ENCODE results near the gene KCNK5. TPM values are rescaled to one million over a fixed set of nuclear protein-coding genes. Genes with fewer than 3 reads are reported as not detected.

Gene KCNK5
- total and polyA plus RNA-seq, 7 experiments from 2014 or later = 0.20 to 9.6 (median 0.29) TPM; not detected in 3

GRCh38 chr6:39197922-39198500 is 31.3 kb downstream of the KCNK5 start:
- H3K9me3 ChIP-seq (ENCODE audit: control insufficient read depth in 2 of 3, low read length in 3 of 3) = no peaks in the 10 kb centered on the region
- H3K27ac Mint-ChIP-seq = no peak overlapping the region
- no peak overlapping the region for H3K4me3 Mint-ChIP-seq
- no peaks in the 10 kb centered on the region for H3K27me3 ChIP-seq (ENCODE audit: control insufficient read depth in 2 of 2, insufficient read depth in 2 of 2, low read length in 2 of 2)
- no peaks in the 10 kb centered on the region for H3K4me1 ChIP-seq (ENCODE audit: control insufficient read depth in 2 of 2, insufficient read depth in 2 of 2, low read length in 2 of 2)
- H3K27ac ChIP-seq (ENCODE audit: low read depth, low read length) = no peak overlapping the region
- intact Hi-C loops (cut with micrococcal nuclease) = no loop called here
- H3K36me3 ChIP-seq (ENCODE audit: control insufficient read depth in 2 of 3, insufficient read depth in 3 of 3, low read length in 3 of 3) = no peaks in the 10 kb centered on the region
- no peak overlapping the region for H3K4me3 ChIP-seq (ENCODE audit: low read length)
- peaks cover 0 to 5% (median 0%) of the 10 kb centered on the region in 5 donors for H3K36me3 Mint-ChIP-seq
- DNase-seq (no peak), ATAC-seq (no peak)
- no peaks in the 10 kb centered on the region for H3K27me3 Mint-ChIP-seq
- ChIA-PET CTCF (no interaction called here), POLR2A (no interaction called here)
- peaks cover 0 to 19% (median 0%) of the 10 kb centered on the region in 7 donors for H3K4me1 Mint-ChIP-seq
- H3K9me3 Mint-ChIP-seq = peaks cover 0 to 3% (median 0%) of the 10 kb centered on the region in 11 donors

- H3K27me3 ChIP-seq (ENCODE audit: control insufficient read depth in 2 of 2, insufficient read depth in 2 of 2, low read length in 2 of 2) = no peaks in the 10 kb centered on the region
- CTCF ChIA-PET = no interaction called here
- POLR2A ChIA-PET = no interaction called here
- no peaks in the 10 kb centered on the region for H3K4me1 ChIP-seq (ENCODE audit: control insufficient read depth in 2 of 2, insufficient read depth in 2 of 2, low read length in 2 of 2)
- intact Hi-C loops (cut with micrococcal nuclease) = no loop called here
- H3K27ac Mint-ChIP-seq = no peak overlapping the region
- no peaks in the 10 kb centered on the region for H3K36me3 ChIP-seq (ENCODE audit: control insufficient read depth in 2 of 3, insufficient read depth in 3 of 3, low read length in 3 of 3)
- H3K9me3 Mint-ChIP-seq = peaks cover 0 to 3% (median 0%) of the 10 kb centered on the region in 11 donors
- no peak for ATAC-seq
- no peak for DNase-seq
- H3K4me3 Mint-ChIP-seq = no peak overlapping the region
- no peak overlapping the region for H3K4me3 ChIP-seq (ENCODE audit: low read length)
- no peaks in the 10 kb centered on the region for H3K27me3 Mint-ChIP-seq
- peaks cover 0 to 17% (median 0%) of the 10 kb centered on the region in 7 donors for H3K4me1 Mint-ChIP-seq
- H3K27ac ChIP-seq (ENCODE audit: low read depth, low read length) = no peak overlapping the region
- peaks cover 0 to 7% (median 0%) of the 10 kb centered on the region in 5 donors for H3K36me3 Mint-ChIP-seq
- no peaks in the 10 kb centered on the region for H3K9me3 ChIP-seq (ENCODE audit: control insufficient read depth in 2 of 3, low read length in 3 of 3)
Measured at GRCh38 chr6:39197521-39197920, 31.8 kb downstream of the KCNK5 start.

- Mint-ChIP-seq H3K9me3 (peaks cover 0 to 3% (median 0%) of the 10 kb centered on the region in 11 donors), H3K4me1 (peaks cover 0 to 17% (median 0%) of the 10 kb centered on the region in 7 donors), H3K27ac (peak overlapping the region in 1 of 9 donors; percentile 68), H3K4me3 (no peak overlapping the region), H3K36me3 (peaks cover 0 to 7% (median 0%) of the 10 kb centered on the region in 5 donors), H3K27me3 (no peaks in the 10 kb centered on the region)
- no peaks in the 10 kb centered on the region for H3K4me1 ChIP-seq (ENCODE audit: control insufficient read depth in 2 of 2, insufficient read depth in 2 of 2, low read length in 2 of 2)
- no peaks in the 10 kb centered on the region for H3K9me3 ChIP-seq (ENCODE audit: control insufficient read depth in 2 of 3, low read length in 3 of 3)
- ATAC-seq (no peak), DNase-seq (no peak)
- ChIA-PET POLR2A (no interaction called here), CTCF (no interaction called here)
- H3K4me3 ChIP-seq (ENCODE audit: low read length) = no peak overlapping the region
- intact Hi-C loops (cut with micrococcal nuclease) = no loop called here
- no peaks in the 10 kb centered on the region for H3K27me3 ChIP-seq (ENCODE audit: control insufficient read depth in 2 of 2, insufficient read depth in 2 of 2, low read length in 2 of 2)
- no peaks in the 10 kb centered on the region for H3K36me3 ChIP-seq (ENCODE audit: control insufficient read depth in 2 of 3, insufficient read depth in 3 of 3, low read length in 3 of 3)
- no peak overlapping the region for H3K27ac ChIP-seq (ENCODE audit: low read depth, low read length)
Measured at GRCh38 chr6:39196673-39197091, 32.6 kb downstream of the KCNK5 start.

- Histone ChIP-seq H3K27ac (ENCODE audit: low read depth, low read length) (no peak overlapping the region), H3K4me1 (ENCODE audit: control insufficient read depth in 2 of 2, insufficient read depth in 2 of 2, low read length in 2 of 2) (no peaks in the 10 kb centered on the region), H3K36me3 (ENCODE audit: control insufficient read depth in 2 of 3, insufficient read depth in 3 of 3, low read length in 3 of 3) (no peaks in the 10 kb centered on the region), H3K9me3 (ENCODE audit: control insufficient read depth in 2 of 3, low read length in 3 of 3) (no peaks in the 10 kb centered on the region), H3K27me3 (ENCODE audit: control insufficient read depth in 2 of 2, insufficient read depth in 2 of 2, low read length in 2 of 2) (no peaks in the 10 kb centered on the region), H3K4me3 (ENCODE audit: low read length) (no peak overlapping the region)
- ATAC-seq (no peak), DNase-seq (no peak)
- H3K27ac Mint-ChIP-seq = no peak overlapping the region
- ChIA-PET CTCF (no interaction called here), POLR2A (no interaction called here)
- intact Hi-C loops (cut with micrococcal nuclease) = no loop called here
- no peaks in the 10 kb centered on the region for H3K27me3 Mint-ChIP-seq
- H3K36me3 Mint-ChIP-seq = peaks cover 0 to 10% (median 0%) of the 10 kb centered on the region in 5 donors
- peaks cover 0 to 17% (median 0%) of the 10 kb centered on the region in 7 donors for H3K4me1 Mint-ChIP-seq
- no peak overlapping the region for H3K4me3 Mint-ChIP-seq
- peaks cover 0 to 3% (median 0%) of the 10 kb centered on the region in 11 donors for H3K9me3 Mint-ChIP-seq
Measured at GRCh38 chr6:39195792-39196385, 33.4 kb downstream of the KCNK5 start.

GRCh38 chr6:39194466-39194865 is 34.8 kb downstream of the KCNK5 start:
- Histone ChIP-seq H3K9me3 (ENCODE audit: control insufficient read depth in 2 of 3, low read length in 3 of 3) (no peaks in the 10 kb centered on the region), H3K27me3 (ENCODE audit: control insufficient read depth in 2 of 2, insufficient read depth in 2 of 2, low read length in 2 of 2) (no peaks in the 10 kb centered on the region), H3K4me1 (ENCODE audit: control insufficient read depth in 2 of 2, insufficient read depth in 2 of 2, low read length in 2 of 2) (no peaks in the 10 kb centered on the region), H3K36me3 (ENCODE audit: control insufficient read depth in 2 of 3, insufficient read depth in 3 of 3, low read length in 3 of 3) (no peaks in the 10 kb centered on the region), H3K27ac (ENCODE audit: low read depth, low read length) (no peak overlapping the region), H3K4me3 (ENCODE audit: low read length) (no peak overlapping the region)
- CTCF ChIA-PET = no interaction called here
- DNase-seq (no peak), ATAC-seq (no peak)
- intact Hi-C loops (cut with micrococcal nuclease) = no loop called here
- peaks cover 0 to 10% (median 0%) of the 10 kb centered on the region in 5 donors for H3K36me3 Mint-ChIP-seq
- H3K9me3 Mint-ChIP-seq = peaks cover 0 to 3% (median 0%) of the 10 kb centered on the region in 11 donors
- no peaks in the 10 kb centered on the region for H3K27me3 Mint-ChIP-seq
- peaks cover 0 to 23% (median 0%) of the 10 kb centered on the region in 7 donors for H3K4me1 Mint-ChIP-seq
- no peak overlapping the region for H3K27ac Mint-ChIP-seq
- H3K4me3 Mint-ChIP-seq = no peak overlapping the region
- POLR2A ChIA-PET = no interaction called here

- ChIA-PET CTCF (no interaction called here), POLR2A (no interaction called here)
- Mint-ChIP-seq H3K27me3 (no peaks in the 10 kb centered on the region), H3K9me3 (peaks cover 0 to 3% (median 0%) of the 10 kb centered on the region in 11 donors), H3K27ac (no peak overlapping the region), H3K36me3 (peaks cover 0 to 14% (median 0%) of the 10 kb centered on the region in 5 donors), H3K4me3 (no peak overlapping the region), H3K4me1 (peaks cover 4 to 31% (median 7%) of the 10 kb centered on the region in 7 donors)
- Histone ChIP-seq H3K9me3 (ENCODE audit: control insufficient read depth in 2 of 3, low read length in 3 of 3) (no peaks in the 10 kb centered on the region), H3K4me3 (ENCODE audit: low read length) (no peak overlapping the region), H3K4me1 (ENCODE audit: control insufficient read depth in 2 of 2, insufficient read depth in 2 of 2, low read length in 2 of 2) (no peaks in the 10 kb centered on the region), H3K27ac (ENCODE audit: low read depth, low read length) (no peak overlapping the region), H3K27me3 (ENCODE audit: control insufficient read depth in 2 of 2, insufficient read depth in 2 of 2, low read length in 2 of 2) (no peaks in the 10 kb centered on the region), H3K36me3 (ENCODE audit: control insufficient read depth in 2 of 3, insufficient read depth in 3 of 3, low read length in 3 of 3) (no peaks in the 10 kb centered on the region)
- ATAC-seq (no peak), DNase-seq (no peak)
- intact Hi-C loops (cut with micrococcal nuclease) = no loop called here
Measured at GRCh38 chr6:39193201-39193791, 36.0 kb downstream of the KCNK5 start.
